Loucy (cell line): ENCODE data around the gene OSCAR.

ENCODE experiments used
- H2AFZ ChIP-seq: fragments of 200-600 bp; sonication (generic); 2 replicates; pipeline ENCODE4 v1.6.0; 2016; ENCODE audit warnings: antibody characterized with exemption, mild to moderate bottlenecking, low read length, moderate library complexity
- H3F3A ChIP-seq: fragments of 200-600 bp; 2 replicates; pipeline ENCODE4 v1.6.0; 2016; ENCODE audit warnings: antibody characterized with exemption, low read depth, mild to moderate bottlenecking
- H3K27me3 ChIP-seq: fragments of 200-600 bp; sonication (generic); 2 replicates; pipeline ENCODE4 v1.6.1; 2014; ENCODE audit warnings: low read length, mild to moderate bottlenecking; ENCODE audit not compliant: insufficient read depth, poor library complexity, severe bottlenecking
- H3K36me3 ChIP-seq: fragments of 200-600 bp; sonication (generic); 2 replicates; pipeline ENCODE4 v1.6.1; 2016; ENCODE audit warnings: low read length; ENCODE audit not compliant: insufficient read depth
- H3K4me1 ChIP-seq: fragments of 200-600 bp; sonication (generic); 2 replicates; pipeline ENCODE4 v1.5.1; 2014; ENCODE audit warnings: low read length, mild to moderate bottlenecking; ENCODE audit not compliant: insufficient read depth, poor library complexity, severe bottlenecking
- H3K4me2 ChIP-seq: fragments of 200-600 bp; sonication (generic); 2 replicates; pipeline ENCODE4 v1.6.0; 2014; ENCODE audit warnings: antibody characterized with exemption, low read length, low read depth, mild to moderate bottlenecking; ENCODE audit not compliant: poor library complexity, severe bottlenecking
- H3K4me3 ChIP-seq: fragments of 200-600 bp; sonication (generic); 2 replicates; pipeline ENCODE4 v1.5.1; 2014; ENCODE audit warnings: low read length, mild to moderate bottlenecking, mixed read lengths; ENCODE audit not compliant: poor library complexity, severe bottlenecking
- H3K79me2 ChIP-seq: fragments of 200-600 bp; sonication (generic); 2 replicates; pipeline ENCODE4 v1.6.1; 2014; ENCODE audit warnings: low read length; ENCODE audit not compliant: insufficient read depth
- H3K9ac ChIP-seq: fragments of 200-600 bp; sonication (generic); 2 replicates; pipeline ENCODE4 v1.6.0; 2014; ENCODE audit warnings: mild to moderate bottlenecking, low read depth, low read length, moderate library complexity; ENCODE audit not compliant: poor library complexity, severe bottlenecking
- H3K9me2 ChIP-seq: fragments of 200-600 bp; sonication (generic); replicated peaks from 2 replicates; pipeline ENCODE4 v1.6.1; 2016; ENCODE audit warnings: low read depth, low read length, mixed read lengths
- H3K9me3 ChIP-seq: fragments of 200-600 bp; sonication (generic); 2 replicates; pipeline ENCODE4 v1.6.1; 2014; ENCODE audit warnings: mild to moderate bottlenecking, antibody characterized with exemption, low read length, low read depth; ENCODE audit not compliant: insufficient read depth
- H4K20me1 ChIP-seq: fragments of 200-600 bp; sonication (generic); 2 replicates; pipeline ENCODE4 v1.6.0; 2014; ENCODE audit warnings: antibody characterized with exemption, low read length, mild to moderate bottlenecking; ENCODE audit not compliant: insufficient read depth, poor library complexity, severe bottlenecking
- CTCF ChIP-seq: fragments of 200-600 bp; sonication (generic); conservative IDR thresholded peaks from 2 replicates; pipeline ENCODE4 v1.5.1; 2014; ENCODE audit warnings: mild to moderate bottlenecking, antibody characterized with exemption, low read length
- EZH2phosphoT487 ChIP-seq: fragments of 200-600 bp; IDR thresholded peaks from 2 replicates; pipeline ENCODE4 v1.6.1; 2018; ENCODE audit warnings: antibody characterized with exemption, mild to moderate bottlenecking, moderate library complexity, borderline replicate concordance

Gene OSCAR

GRCh38 chr19:54133312-54133956, 32.8 kb upstream of the OSCAR start:
- Histone ChIP-seq H3K9me2 (no peaks in the 10 kb centered on the region), H2AFZ (no peak overlapping the region), H3F3A (no peaks in the 10 kb centered on the region), H3K9me3 (no peaks in the 10 kb centered on the region), H3K36me3 (peaks cover 6% of the 10 kb centered on the region; the same call in 1 of the 2 replicates), H3K9ac (no peak overlapping the region), H3K4me2 (no peak overlapping the region), H3K27me3 (peaks cover 5% of the 10 kb centered on the region), H3K79me2 (peaks cover 8% of the 10 kb centered on the region), H4K20me1 (peaks cover 8% of the 10 kb centered on the region), H3K4me1 (peaks cover 9% of the 10 kb centered on the region), H3K4me3 (no peak overlapping the region)
- TF ChIP-seq EZH2phosphoT487: no peak
- TF ChIP-seq CTCF: no peak

GRCh38 chr19:54129617-54129996, 29.0 kb upstream of the OSCAR start:
- Histone ChIP-seq H3K4me1 (no peaks in the 10 kb centered on the region), H3K9ac (no peak overlapping the region), H3K27me3 (no peaks in the 10 kb centered on the region), H3K79me2 (no peaks in the 10 kb centered on the region), H3K4me3 (no peak overlapping the region), H2AFZ (no peak overlapping the region), H4K20me1 (no peaks in the 10 kb centered on the region), H3K4me2 (no peak overlapping the region), H3K36me3 (peaks cover 23% of the 10 kb centered on the region; the same call in 1 of the 2 replicates), H3K9me2 (no peaks in the 10 kb centered on the region), H3F3A (no peaks in the 10 kb centered on the region), H3K9me3 (no peaks in the 10 kb centered on the region)
- TF ChIP-seq EZH2phosphoT487: no peak
- no peak for TF ChIP-seq CTCF

GRCh38 chr19:54128796-54129616, 28.4 kb upstream of the OSCAR start:
- Histone ChIP-seq H3K9me2 (no peaks in the 10 kb centered on the region), H3K9me3 (no peaks in the 10 kb centered on the region), H3K4me3 (no peak overlapping the region), H4K20me1 (no peaks in the 10 kb centered on the region), H2AFZ (no peak overlapping the region), H3K4me1 (no peaks in the 10 kb centered on the region), H3K36me3 (peaks cover 29% of the 10 kb centered on the region; the same call in 1 of the 2 replicates), H3K27me3 (no peaks in the 10 kb centered on the region), H3K4me2 (no peak overlapping the region), H3K79me2 (no peaks in the 10 kb centered on the region), H3F3A (no peaks in the 10 kb centered on the region), H3K9ac (no peak overlapping the region)
- TF ChIP-seq CTCF (no peak), EZH2phosphoT487 (no peak)
